COLO829 (cell line): ENCODE data around the gene DAPK3.
"Not testable (repeated sequence)": the region's sequence is repeated elsewhere in the genome, so short reads cannot be mapped to it uniquely, and the experiment has no call there.

Experiments
- DNase-seq: peaks from one replicate; pipeline ENCODE4 v3.0.0; 2012; ENCODE audit warnings: low spot score

DAPK3 gene

DNA sequence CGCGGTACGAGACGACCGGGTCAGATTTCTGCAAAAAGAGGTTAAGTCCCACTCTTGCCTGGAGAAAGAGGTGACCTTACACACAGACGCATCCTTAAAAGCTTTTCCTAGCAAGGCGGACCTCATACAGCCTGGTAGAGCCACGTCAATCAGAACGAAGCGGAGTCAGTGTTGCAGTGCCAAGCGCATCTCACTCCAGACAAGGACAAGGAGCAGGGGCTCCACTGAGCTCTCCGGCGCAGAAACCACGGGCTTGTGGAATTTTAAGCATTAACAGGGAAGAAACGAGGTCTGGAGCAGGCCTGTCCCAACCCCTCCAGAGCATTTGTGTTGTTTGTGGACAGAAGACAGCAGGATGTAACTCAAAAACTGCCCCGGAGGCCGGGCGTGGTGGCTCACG lies 7.2 kb upstream of the DAPK3 start:
- DNase-seq = no peak

DNA sequence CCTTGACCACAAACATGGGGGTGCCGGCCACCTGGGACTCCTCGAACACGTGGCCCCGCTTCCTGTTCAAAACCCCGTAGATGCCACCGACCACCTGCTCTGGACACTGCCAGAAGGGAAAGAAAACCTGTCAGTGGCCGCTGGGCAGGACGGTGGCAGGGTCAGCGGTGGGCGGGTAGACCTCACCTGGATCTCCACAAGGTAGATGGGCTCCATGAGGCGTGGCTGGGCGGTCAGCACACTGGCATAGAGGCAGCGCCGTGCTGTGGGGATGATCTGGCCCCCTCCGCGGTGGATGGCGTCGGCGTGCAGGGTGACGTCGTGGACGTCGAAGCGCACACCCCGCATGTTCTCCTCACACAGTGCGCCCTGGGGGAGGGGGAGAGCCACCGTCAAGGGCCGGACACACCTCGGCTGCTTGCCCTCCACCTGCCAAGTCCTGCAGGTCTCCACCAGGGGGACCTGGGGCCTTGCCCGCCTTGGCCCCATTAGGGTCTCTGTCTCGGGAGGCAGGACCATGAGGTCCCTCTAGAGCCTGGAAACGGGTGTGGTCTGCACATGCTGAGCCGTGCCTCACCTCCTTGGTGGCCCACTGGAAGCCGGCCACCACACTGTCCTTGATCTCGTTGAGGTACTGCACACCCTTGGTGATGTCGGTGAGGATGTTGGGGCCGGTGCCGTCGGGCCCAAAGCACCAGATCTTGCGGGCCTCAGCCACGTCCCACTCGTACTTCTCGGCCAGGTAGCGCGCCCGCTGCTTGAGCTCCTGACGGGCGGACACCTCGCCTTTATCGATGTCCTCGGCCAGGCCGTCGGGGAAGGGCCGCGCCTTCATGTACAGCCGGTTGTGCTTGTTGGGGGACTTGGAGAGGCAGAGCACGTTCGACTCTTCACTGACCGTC lies 6.6 kb upstream of the DAPK3 start:
- no peak for DNase-seq

DNA sequence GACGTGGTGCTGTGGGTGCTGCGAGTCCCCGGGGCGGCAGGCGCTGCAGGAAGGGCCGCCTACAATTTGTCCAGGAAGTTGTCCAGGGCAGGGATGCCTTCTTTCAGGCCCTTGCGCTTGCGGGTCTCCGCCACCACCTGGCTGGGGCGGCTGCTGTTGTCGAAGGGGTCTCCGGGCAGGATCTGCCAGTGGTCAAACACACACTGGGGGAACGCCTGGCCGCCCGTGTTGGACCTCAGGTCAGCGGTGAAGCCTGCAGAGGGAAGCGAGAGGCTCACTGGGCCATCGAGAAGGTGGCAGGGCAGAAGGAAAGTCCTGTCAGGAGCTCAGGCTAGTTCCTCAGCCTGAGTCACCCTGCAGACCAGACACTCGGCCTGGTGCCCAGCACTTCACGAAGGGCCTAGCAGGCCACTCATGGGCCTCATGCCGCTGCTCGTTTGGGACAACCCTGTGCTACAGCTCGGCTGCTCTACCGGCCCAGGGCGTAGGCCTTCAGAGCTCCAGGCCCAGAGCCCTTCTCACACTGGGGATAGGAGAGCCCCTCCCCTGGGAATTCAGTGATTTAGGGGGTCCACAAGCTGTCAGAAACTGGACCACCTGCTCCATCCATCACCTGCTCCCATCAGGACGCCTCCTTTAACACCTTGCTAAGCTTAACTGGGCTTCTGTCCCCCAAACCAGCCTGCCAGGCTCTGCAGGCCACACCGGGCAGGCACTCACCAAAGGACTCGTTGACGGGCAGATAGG lies 5.8 kb upstream of the DAPK3 start:
- no peak for DNase-seq

DNA sequence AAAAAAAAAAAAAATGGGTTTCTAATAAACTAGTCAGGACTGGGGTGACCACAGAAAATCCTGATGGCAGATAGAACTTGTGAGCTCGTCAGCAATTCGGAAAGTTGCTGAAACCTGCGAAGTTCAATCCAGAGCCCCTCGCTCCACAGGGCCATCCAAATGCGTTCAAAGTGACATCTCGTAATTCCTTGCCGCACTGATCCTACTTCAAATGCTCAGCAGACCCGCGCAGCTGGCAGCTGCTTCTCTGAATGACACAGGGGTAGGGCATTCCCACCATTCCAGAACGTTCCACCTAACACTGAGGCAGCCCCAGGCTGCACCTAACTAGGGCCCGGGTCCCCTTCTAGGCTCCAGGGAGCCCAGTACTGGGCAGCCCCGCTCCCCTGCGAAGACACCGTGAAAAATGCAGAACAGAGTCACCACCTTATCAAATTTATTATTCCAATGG lies 4.8 kb upstream of the DAPK3 start:
- no peak for DNase-seq

- DNase-seq = no peak
These were observed 4.2 kb upstream of the DAPK3 start for GRCh38 chr19:3975144-3975543.

GRCh38 chr19:3970313-3970807 lies 539 bp downstream of the DAPK3 start:
- no peak for DNase-seq

GRCh38 chr19:3969435-3970312 lies 1.2 kb downstream of the DAPK3 start:
- DNase-seq = no peak

GRCh38 chr19:3968556-3969434 lies 2.1 kb downstream of the DAPK3 start:
- DNase-seq = peak; percentile 92

DNA sequence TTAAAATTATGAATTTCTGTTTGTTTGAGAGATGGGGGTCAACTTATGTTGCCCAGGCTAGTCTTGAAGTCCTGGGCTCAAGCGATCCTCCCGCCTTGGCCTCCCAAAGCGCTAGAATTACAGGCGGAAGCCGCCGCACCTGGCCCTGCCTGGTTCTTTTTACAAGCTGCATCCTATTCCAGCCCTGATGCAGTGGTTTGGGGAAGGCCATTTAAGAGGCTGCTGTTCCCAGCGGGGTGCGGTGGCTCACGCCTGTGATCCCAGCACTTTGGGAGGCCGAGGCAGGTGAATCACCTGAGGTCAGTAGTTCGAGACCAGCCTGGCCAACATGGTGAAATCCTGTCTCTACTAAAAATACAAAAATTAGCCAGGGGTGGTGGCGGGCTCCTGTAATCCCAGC lies 2.9 kb downstream of the DAPK3 start:
- not testable (repeated sequence) for DNase-seq

DNA sequence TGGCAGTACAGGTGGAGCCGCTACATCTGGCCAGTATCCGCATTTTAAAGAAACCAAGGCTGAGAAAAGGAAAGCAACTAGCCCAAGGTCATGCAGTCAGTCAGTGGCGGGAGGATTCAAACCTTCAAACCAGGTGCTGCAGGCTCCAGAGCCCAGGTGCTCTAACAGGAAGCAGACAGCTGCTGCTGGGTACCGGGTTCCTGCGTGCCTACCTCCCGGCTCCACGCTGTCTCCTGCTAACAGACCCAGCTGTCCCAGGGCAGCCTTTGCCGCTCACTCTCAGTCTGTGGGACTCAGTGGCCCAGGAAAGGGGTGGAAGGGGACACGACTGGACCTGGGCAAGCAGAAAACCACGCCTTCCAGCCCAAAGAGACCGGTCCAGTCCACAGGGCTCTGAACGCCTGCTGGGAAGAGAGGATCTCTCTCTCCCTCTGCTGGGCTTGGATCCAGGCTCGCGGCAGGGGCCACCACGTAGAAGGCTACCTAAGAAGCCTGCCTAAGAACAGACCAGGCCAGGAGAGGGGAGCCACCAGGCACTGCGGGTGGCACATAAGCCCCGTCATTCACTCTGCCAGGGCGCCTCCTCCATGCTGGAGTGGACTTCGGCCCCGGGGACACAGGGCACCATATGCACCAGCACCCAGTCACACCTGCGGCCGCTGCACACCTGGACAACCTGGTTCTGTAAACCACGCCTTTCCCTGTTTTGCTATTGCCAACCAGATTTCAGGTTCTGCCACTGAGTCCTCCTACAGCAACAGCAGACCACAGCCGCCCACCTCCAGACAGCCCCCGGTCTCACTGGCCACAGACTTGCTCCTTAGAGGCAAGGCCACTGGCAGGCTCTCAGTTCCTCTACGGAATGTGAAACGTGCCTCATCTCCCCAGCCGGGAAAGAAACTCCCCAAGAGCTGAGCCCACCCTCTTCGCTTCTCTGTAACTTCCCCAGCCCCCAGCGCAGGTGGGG lies 4.6 kb downstream of the DAPK3 start:
- DNase-seq = no peak

GRCh38 chr19:3964256-3965194 lies 6.4 kb downstream of the DAPK3 start:
- no peak for DNase-seq

- no peak for DNase-seq
These were observed 7.2 kb downstream of the DAPK3 start for GRCh38 chr19:3963458-3964255.

GRCh38 chr19:3961007-3961406 lies 9.9 kb downstream of the DAPK3 start:
- no peak for DNase-seq

DNA sequence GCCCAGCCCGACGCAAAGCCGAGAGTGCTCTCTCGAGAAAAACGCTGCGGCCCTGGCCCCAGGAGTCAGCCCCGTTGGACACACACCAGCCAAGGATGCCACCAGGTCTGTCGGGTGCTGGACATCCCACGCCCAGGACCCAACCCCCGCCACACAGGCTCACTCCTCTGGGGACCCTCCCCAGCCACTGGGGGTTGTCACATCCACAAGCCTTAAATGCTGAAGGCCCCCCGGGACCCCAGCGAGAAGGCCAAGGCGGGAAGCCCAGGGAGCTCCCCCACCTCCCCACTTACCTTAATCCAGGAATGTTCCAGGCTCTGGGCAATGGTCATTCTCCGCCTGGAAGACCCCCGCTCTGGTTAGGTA lies 11.2 kb downstream of the DAPK3 start:
- DNase-seq = no peak

GRCh38 chr19:3958836-3959765 lies 11.8 kb downstream of the DAPK3 start:
- no peak for DNase-seq

DNA sequence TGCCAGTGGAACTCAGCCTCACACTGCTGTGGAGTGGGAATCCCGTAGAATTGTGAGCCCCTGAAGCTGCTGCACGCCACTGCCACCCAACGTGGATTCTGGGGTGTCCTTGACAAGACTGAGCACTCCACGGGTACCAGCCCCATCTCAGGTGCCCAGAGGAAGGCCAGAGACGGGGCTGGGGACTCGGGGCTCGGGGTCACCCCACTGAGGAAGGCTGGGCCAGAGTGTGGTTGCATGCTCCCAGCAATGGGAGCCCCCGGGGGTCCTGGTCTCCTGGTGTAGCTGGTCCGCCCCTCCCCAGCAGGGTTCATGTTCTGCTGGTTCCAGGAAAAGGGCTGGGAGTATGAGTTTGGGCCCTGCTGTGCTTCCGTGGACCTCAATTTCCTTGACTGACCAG lies 15.2 kb downstream of the DAPK3 start:
- DNase-seq = no peak

DNA sequence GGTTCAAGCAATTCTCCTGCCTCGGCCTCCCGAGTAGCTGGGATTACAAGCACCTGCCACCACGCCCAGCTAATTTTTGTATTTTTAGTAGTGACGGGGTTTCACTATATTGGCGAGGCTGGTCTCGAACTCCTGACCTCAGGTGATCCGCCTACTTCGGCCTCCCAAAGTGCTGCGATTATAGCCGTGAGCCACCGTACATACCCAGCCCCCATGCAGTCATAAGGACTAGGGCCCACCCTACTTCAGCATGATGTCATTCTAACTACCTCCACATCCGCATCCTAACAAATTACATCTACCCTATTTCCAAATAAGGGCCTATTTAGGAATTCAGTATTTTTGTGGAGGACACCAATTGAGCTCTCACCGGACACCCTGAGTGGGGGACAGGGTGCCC lies 15.6 kb downstream of the DAPK3 start:
- DNase-seq = not testable (repeated sequence)
